NCI-H82 treated with DMSO at 0.1 percent for 48 hours (cell line): ENCODE data around the gene ESRRG.

Source experiments
- DNase-seq: peaks from one replicate; lab custom pipeline; 2025; ENCODE audit not compliant: unreplicated experiment; lab: John Stamatoyannopoulos, UW

The ESRRG gene

DNA sequence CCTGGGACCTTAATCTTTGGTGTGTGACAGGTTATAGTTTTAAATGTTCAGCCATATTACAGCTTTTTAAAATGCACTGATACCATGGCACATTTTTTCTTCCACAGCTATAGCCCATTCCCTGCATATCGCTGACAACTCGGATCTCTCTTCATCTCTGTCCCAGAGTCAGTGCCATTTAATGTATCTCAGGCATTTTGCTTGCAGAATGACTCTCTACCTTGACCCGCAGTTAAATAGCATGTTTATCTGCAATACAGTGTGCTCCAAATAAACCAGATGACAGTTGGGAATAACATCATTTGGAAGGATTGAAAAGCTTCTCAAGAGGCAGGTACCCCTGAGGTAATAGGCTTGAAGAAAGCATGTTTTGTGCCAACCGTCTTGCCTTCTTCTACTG, 200.2 kb downstream of the ESRRG start:
- DNase-seq = no peak

DNA sequence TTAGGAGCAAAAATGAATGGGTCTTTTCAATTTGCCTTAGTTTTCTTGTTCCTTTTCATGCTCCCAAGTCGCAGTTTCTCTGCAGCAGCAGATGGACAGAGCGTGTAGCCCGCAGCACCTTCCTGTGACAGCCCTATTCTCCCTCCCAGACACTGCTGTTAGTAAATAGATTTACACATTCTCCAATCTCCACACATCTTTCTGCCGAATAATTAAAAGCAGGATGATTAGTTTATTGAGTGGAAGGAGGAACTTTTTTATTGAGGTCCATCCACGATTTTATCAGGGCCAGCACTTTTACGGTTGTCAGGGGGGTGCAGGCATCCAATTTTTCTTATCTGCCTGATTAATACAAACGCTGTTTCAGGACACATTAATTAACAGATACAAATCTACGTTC, 201.8 kb downstream of the ESRRG start:
- no peak for DNase-seq

DNA sequence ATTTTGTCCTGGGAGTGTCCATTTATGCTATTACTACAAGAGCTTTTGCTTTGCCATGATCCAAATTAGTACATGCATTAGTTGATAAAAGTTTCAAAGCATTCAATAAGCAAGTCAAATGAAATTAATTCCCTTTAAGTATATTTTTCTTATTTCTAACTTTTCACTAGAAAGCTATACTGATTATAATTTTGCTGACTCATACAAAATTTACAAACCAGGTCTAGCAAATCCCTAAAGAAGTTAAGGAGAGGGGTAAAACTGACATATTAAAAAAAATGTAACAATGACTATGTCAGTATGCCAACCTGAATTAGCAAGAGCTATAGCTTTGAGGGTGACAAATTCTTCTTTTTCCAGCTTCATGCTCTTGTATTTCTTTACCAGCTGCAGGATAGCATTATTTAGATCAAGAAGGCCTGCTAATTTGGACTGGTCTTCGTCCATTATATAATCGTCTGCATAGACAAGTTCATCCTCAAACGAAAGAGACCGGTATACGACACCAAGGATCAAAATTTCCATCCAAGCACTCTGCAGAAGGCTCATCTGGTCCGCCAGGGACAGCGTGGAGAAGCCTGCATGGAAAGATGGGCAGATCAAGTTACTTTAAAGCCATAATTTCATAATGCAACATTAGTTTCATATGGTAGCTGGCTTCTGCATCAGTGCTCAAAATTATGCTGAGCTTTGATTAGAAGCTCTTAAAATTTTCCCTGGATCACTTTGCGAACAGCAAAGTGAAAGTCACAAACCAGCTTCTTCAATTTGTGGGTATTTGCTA, 204.2 kb downstream of the ESRRG start:
- no peak for DNase-seq

DNA sequence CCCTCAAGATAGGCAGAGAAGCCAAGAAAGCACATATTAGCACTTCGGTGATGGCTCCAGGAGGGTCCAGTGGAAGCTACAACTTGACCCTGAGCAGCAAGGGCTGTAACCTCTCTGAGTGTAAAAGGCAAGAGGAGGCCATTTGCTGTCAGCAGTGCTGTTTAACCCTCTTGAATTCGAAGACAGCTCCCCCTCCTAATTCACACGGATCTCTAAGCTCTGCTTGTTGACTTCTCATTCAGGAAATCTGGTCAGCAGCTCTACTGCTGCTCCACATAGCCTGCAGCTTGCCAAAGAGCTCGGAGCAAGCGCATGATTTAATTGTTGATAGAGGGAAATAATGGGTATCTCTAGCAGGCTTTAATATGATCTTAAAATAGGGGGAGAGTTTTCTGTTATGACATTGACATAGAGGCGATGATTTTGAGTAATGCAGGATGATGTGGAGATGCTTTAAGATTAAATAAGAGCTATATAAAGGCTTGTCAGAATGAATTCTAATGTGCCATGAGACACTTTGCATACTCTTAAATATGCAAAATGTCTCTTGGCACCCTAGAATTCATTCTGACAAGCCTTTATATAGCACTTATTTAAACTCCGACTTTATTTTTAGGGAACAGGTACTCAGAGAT, 220.6 kb downstream of the ESRRG start:
- DNase-seq = no peak

DNA sequence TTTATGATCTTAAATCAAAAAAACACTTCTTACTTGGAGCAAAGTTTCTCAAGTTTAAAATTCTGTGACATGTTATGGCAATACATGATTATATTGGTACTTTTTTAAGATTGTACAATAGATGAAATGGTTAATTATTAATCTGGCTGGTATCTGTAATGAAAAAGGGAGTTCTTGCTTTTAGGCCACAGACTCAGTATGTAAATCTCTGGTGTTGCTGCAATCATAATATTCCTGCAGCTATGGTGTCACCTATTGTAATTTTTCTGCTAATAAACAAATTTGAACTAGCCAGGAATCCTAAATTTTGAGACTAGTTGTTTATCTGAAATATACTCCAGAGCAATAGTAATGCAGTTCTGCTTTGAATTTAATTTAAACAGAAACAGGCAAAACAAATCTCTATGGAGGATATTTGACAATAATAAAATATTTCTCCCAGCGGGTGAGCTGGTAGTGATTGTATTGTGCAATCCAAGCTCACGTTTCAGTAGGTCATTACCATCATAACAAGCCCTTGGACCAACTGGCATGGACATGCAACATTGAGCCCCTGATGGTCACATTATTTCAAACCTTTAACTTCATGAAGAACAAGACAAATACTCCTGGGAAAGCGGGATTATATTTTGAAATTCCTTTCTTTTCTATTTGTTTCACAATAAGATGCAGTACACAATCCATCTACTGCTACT, 222.8 kb downstream of the ESRRG start:
- DNase-seq = no peak

DNA sequence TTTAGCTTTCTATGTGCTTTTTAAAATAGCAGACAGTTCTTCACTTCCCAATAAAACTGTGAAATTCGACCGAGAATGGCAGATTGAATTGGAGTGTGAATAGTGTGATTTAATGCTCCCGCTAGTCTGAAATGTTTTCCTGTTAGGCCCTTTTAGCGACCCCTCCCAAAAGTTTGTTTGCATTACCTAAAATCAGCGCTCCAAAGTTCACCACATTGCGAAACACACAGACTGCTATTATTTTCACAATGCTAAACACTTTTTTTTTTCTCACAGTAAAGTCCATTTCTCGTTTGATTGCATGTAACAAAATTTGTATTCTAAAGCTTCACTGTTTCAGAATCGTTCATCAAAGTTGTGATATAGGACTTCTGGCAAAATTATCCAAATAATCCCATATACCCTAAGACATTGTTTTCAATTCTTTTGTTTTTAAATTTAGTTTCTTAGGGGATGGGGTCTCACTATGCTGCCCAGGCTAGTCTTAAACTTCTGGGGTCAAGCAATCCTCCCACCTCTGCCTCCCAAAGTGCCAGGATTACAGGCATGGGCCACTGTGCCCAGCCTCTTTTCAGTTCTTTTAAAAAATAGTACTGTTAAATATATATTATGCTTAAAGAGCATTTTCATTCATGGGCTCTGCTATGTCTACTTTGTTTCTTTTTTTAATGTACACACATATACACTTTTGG, 223.5 kb downstream of the ESRRG start:
- no peak for DNase-seq

DNA sequence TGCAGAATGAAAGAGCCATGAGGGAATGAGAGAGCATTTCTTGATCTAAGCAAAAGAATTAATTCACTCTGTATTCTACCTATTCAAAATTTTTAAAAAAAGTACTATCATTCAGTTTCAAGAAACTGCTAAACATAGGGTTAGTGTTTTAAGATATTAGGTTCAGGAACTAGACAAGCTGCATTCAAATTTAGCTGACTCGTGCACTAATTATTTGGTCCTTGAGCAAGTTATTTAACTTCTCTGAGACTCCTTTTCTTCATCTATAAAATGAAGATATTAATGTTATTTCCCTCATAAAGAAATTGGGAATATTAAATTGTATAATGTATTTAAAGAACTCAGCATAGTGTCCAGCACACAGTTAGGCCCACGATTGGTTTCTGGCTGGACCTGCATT, 225.0 kb downstream of the ESRRG start:
- DNase-seq = no peak

DNA sequence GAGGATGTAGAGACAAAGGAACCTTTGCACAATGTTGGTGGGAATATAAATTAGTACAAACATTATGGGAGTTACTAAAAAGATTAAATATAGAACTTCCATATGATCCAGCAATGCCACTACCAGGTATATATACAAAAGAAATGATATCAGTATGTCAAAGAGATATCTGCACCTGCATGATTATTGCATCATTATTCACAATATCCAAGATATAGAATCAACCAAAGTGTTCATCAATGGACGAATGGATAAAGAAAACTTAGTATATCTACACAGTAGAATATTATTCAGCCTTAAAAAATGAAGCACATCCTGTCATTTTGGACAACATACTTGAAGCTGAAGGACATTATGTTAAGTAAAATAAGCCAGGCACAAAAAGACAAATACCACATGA, 238.2 kb downstream of the ESRRG start:
- no peak for DNase-seq

DNA sequence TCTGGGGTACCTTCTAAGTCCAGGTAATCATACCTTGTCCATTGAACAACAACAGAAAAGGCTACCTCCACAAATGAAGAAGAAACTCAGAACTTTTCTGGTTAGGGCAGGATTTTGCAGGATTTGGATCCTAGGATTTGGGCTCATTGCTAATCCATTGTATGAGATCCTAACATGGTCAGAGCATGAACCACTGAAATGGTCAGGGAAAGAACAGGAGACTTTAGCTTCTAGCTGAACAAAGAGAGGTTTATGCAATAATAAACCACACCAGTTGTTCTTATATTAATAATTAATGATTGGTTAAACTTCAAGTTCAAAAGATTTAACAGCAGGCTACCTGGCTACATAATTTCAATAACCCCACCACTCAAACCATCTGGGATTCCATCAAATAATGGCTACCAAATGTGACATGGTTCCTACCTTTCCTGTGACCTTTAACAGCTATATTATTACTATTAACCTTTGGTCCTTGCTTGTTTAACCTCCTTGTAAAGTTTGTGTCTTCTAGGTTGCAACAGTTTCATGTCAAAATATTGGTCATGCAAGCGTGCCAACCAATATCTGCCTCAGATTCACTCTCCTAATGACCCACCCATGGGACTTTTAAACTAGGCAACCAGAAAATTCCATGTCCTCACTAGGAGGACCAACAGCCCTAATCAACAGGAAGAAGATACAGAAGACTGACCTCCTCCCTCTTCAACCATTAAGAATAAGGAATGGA, 239.4 kb downstream of the ESRRG start:
- no peak for DNase-seq

DNA sequence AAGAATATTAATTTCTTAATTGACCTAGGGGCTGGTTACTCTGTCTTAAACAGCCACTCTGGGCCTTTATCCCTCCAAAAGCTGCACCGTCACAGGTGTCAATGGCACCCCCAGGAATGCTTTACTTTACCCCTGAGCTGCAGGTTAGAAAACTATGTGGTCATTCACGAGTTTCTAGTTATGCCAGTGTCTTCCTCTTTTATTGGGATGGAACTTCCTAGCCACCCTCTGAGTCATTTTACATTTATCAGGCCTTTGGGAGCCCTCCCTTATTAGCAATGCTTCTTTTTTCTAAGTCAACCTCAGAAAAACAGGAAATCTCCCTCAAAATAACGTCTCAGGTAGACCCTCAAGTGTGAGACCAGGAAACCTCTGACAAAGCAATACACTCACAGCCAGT, 240.6 kb downstream of the ESRRG start:
- DNase-seq = no peak

DNA sequence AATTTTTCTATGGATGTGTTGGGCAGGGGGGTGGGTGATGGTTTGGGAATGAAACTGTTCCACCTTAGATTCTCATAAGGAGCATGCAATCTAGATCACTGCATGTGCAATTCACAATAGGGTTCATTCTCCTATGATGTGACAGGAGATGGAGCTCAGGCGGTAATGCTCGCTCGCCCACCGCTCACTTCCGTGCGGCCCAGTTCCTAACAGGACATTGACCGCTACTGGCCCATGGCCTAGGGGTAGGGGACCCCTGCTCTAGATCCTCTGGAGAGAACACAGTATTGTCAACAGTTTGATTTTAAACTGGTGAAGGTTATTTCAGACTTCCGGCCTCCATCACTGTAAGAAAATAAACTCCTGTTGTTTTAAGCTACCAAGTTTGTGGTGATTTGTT, 245.0 kb downstream of the ESRRG start:
- DNase-seq = no peak

DNA sequence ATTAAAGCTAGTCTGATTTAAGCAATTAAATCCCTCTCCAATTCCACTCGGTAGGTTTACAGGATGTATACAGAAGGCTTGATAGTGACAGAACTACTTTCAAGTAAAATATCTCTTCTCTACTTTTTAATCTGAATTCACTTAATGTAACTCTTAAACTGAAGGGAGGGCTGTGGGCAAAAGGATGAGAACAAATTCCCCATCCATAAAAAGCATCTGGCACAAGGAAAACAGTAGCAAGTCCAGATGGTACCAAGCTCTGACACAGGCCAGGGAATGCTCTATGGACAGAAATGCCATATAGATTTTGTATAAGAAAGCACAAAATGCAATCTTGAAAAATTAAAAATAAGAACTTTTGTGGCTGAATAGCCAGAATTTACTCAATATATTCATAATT, 246.9 kb downstream of the ESRRG start:
- DNase-seq = no peak

DNA sequence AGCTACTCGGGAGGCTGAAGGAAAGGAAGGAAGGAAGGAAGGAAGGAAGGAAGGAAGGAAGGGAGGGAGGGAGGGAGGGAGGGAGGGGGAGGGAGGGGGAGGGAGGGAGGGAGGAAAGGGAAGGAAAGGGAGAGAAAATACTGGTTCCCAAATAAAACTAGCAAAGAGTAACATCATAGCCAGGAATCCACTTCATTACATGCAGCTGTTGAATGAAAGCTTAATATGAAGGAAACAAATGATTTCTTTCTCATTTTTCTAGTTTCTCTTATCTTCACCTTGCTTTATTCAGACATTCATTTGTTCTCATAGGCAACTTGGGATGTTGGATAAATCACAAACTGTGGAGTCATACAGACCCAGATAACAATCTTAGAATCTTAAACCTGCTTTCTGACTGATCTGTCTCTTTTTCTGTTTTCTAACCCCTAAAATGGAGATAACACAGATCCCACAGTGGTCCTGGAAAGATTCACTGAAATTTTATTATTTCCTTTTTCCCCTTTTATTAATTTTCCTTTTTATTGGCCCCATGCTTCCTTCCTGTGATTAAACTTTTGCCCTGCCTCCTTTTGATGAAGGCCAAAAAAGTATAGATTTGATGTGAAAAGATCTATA, 247.5 kb downstream of the ESRRG start:
- no peak for DNase-seq

DNA sequence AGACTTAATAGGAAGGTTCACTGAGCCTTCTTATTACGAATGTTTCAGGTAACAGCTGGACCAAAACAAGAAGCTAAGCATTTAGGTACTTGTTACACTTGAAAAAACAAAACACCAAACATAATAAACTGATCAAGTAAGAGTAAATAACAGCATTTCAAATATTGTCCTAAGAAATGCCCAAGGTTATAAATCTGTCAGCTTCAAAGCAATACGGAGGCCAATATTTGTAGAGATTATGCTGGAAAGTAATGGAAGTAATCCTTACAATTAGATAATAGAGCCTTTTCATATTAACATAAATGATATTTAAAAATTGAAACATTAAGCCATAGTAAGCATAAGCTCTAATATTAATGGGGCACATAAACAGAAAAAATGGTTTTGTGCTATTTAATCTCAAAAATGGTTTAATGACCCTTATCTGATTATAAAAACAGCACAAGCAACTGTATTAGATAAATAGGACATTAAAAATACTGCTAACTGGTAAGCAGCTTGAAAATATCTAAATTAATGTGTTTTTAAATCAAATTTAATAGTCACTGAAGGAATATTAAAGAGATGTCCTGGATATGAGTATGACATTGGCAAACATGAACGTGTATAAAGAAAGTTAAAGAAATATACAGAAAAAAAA, 256.9 kb downstream of the ESRRG start:
- no peak for DNase-seq

DNA sequence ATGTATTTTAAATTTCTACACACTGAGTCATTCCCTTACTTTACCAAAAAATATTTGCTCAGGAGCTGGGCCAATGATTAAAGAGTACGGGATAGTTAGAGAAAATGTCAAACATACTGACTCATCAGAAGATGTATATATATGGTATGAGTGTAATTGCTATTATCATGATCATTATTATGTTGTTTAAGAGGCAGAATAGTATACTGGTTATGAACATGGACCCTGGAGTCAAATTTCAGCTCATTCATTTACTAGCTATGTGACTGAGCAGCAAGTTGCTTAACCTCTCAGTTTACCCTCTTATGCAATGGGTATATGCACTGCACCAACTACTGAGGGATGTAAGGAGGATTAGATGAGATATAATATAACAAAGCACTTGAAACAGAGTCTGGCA, 258.7 kb downstream of the ESRRG start:
- no peak for DNase-seq

DNA sequence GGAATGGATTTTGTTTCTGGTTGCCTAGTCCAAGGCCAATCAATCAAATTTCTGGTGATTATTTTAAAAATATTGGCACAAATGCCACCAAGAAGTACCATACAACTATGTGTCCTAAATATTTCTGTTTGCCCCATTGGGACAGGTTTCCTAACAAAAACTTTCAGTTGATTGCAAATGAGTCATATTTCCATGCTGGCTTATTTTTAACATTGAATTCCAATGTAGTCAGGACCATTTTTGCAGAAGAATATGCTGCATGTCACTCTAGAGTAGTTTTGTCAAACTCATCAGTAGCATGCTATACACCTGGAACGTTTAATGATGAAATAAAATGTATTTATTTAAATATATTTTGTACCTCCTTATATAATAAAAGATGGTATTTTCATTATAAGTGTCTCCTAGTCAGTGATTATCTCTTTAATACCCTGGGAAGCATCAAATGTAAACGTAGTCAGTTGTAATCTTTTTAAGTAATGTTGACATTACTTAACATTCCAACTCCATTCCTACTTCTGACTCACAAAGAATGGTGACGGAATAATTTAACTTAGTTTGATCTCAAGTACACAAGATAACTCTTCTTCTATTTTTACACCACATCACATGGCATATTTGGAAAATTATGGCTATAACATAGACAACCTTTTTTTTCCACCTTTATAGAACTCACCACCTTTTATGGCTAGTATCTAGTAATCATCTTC, 261.0 kb downstream of the ESRRG start:
- no peak for DNase-seq

DNA sequence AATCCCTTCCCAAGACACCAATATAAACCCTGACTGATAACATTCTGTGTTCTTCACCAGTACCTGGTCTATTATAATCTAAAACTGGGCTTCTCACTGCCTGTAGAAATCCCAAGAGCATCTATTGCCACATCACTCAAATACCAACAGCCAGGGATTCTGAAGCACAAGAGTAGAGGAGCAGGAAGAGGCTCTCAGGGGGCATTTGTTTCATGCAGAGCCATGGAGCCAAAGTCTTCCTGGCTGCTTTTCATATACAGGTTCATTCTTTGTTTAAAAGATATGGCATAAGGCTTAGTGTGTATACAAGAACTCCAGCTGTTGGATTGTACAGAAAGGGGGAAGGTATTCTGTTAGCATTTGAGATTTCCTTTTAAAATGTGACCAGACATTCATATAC, 261.8 kb downstream of the ESRRG start:
- no peak for DNase-seq

DNA sequence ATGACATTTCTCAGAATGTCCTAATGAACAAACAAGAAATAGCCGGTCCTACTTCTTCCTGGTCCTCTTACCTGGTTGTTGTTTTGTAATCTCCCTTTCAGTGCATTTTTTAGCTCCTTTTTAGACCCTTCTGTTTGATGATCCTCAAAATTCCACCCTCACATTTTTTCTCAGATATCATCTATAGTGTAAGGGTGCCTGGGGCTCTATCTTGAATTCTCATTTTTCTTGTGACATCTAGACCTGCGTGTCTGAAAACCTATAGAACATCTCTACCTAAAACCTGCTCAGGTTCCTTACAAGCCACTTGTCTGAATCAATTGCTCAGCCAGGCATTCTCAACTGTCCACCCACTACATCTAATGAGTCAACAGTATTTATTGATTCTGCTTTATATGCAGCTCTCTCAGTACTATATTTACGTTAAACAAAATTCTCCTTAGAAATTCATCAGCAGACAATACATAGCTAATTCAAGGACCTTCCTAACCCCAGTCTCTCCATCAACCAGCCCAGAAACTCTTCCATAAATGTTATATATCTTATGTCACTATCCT, 263.5 kb downstream of the ESRRG start:
- no peak for DNase-seq

DNA sequence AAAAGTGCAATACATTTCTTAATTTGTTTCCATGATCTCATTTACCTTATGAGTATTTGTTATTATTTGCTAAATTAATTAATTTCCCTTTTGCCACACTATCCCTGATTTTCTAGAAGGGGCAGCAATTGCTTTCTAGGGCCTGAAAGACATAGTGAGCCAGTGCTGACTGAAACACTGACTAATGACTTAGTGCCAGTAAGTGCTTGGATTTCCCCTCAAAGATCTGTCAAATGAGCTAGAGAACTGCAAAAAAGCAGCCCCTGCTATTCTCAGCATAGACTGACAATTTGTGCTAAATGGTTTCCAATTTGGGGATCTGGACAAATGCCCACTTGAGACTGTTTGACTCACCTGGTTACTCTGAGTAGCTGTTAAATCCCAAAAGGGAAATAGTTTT, 264.4 kb downstream of the ESRRG start:
- no peak for DNase-seq
